NCI-H1694 treated with DMSO at 0.1 percent for 48 hours (cell line): Measurements from ENCODE around the gene MRPL34.

ENCODE experiments used
- DNase-seq: peaks from one replicate; lab custom pipeline; 2025; lab: John Stamatoyannopoulos, UW

Gene MRPL34

DNA sequence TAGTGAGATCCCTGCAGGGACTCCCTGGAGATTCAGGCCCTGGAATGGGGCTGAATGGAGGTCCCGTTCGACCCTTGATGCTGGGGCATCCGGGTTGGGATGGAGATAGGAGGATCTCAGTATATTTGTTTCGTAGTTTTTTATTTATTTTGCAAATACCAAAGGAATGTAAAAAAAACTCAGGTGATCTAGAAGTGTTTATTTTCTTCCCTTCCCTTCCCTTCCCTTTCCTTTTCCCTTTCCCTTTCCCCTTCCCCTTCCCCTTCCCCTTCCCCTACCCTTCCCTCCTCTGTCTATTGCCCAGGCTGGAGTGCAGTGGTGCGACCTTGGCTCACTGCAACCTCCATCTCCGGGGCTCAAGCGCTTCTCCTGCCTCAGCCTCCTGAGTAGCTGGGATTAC is 36.2 kb downstream of the MRPL34 start:
- no peak for DNase-seq

DNA sequence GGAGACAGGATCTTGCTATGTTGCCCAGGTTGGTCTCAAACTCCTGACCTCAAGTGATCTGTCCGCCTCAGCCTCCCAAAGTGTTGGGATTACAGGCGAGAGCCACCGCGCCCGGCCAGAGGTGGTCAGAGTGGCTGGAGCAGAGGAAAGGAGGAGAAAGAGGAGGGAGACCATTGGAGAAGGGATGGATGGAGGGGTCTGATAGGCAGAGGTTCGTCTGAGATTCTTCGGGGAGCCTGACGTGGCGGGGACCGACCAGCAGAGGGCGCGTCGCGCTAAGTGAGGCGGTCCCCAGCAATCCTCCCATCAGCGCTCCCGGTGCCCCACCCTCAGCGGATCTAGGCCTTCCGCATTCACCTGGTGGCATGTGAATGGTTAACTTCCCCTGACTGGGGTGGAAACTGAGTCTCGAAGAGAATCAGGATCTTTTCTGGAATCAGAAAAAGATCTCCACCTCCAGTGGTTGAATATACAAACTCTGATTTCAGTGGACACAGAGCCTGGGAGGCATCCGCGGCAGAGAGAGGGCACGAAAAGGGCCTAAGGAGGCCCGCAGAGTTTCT is 40.5 kb downstream of the MRPL34 start:
- DNase-seq: no peak

DNA sequence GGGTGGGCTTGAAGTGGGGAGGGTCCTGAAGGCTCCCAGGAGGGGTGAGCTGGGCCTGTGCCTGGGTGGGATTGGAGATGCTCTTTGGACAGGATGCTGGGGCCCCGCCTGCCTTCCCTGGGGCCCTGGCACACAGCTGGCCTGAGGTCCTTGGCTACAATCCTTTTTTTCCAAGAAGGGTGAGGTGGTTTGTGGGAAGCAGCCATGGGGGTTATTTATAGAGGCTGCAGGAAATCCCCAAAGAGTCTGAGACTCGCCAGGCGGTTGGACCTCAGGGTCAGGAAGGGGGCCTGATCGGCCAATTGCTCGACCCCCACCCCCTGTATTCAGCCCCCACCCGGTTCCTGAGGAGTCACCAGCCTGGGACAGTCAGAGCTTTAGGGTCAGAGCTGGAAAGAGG is 41.7 kb downstream of the MRPL34 start:
- DNase-seq: no peak

DNA sequence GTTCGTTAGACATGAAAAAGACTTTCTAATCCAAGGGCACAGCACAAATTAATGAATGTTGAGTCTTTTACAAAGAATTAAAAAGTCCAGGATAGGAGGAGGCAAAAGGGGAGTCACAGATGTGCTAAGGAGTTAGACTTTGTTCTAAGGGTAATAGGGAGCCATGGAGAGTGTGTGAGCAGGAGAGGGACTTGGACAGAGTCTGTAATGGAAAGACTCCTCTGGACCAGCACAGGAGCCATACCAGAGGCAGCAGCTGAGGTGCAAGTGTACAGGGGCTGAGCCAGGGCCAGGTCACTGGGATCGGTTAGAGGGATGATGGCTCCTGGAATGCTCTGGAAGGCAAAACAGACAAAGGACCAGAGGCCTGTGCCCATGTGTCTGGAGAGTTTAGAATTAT is 42.2 kb downstream of the MRPL34 start:
- no peak for DNase-seq

DNA sequence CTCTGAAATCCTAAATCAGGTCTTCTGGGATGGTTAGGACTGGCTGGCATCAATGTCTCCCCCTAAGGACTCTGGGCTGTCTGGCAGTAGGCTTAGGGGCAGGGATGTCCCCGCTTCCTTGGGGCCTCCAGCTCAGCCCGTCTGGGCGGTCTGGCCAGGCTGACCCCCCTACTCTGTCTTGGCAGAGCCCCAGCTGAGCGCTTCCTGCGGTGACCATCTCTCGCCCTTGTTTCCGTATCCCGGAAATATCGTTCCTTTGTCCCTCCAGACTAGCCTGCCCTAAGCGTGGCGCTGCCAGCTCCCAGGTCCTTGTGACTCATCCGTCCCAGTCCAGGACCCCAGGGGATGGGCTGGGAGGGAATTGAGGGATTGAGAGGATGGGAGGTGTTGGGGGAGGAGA is 43.0 kb downstream of the MRPL34 start:
- DNase-seq: no peak

DNA sequence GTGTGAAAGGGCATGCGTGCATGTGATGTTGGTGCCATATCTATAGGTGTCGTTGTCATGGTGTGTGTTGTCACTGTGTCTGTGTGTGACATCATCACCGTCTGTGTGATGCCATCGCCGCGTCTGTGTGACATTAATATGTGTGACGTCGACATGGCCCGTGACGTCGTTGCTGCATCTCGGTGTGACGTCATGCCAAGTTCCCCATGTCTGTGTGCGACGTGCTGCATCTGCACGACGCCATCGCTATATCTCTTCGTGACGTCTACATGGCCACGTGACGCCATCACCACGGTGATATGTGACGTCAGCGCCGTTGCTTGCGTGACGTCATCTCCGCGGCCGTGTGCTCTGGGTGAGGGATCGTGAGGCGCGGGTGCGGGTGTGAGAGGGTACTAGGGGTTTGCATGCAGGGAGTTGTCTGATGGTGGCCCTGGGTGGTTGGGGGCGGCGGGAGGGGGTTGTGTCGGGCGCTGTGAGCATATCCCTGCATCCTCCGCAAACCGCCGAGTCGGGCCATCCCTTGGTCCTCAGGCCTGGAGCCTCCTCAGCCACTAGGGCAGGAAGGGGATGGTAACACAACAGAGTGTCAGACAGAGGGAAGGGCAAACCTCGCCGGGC is 46.3 kb downstream of the MRPL34 start:
- DNase-seq: no peak

DNA sequence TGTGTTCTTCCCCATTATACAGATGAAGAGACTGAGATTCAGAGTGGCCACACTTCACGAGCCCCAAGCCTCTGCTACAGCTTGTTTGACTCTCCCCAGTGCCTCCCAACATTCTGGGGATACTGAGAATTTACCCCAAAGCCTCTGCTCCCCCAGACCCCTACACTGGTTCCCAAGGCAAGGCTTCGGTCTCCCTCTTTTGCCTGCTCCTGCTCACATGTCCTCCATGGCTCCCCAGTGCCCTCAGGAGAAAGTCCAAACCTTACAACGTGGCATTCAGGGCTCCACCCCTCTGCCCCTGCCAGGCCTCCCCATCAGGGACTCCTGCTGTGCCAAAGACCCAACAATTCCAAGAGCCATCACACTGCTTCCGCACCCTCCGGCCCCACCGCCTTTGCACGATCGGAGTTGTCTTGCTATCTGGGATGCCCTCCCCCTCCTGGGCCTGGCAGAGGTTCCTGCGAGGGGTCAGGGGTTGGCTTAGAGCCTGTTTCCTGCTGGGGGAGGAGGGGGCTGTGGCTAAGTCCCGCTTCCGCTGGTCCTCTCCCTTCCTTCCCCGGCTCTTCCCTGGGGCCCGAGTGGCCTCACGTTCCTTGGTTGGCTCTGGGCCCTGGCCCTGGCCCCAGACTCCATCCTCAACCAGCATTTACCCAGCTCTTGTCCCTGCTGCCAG is 47.1 kb downstream of the MRPL34 start:
- no peak for DNase-seq

DNA sequence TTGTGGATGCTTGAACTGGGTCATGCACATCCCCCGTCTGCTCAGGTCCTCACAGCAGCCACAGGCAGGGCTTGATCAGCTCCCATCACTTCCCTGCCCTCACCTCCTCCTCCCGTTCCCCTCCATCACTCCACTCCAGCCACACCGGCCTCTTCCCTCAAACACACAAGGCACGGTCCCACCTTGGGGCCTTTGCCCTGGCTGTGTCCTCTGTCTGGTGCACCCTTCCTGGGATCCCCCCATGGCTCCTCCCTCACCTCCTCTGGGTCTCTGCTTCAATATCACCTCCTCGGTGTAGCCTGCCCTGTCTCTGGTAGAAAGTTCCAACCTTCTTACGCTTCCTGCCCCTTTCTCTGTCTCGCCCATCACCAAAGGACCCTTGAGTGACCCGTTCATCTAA is 47.7 kb downstream of the MRPL34 start:
- no peak for DNase-seq
